Measurements from ENCODE around the gene CCDC27. TPM values are rescaled to one million over a fixed set of nuclear protein-coding genes. Genes with fewer than 3 reads are reported as not detected.

The CCDC27 gene
- total RNA-seq, 1 donor from 2014 or later, result not detected

DNA sequence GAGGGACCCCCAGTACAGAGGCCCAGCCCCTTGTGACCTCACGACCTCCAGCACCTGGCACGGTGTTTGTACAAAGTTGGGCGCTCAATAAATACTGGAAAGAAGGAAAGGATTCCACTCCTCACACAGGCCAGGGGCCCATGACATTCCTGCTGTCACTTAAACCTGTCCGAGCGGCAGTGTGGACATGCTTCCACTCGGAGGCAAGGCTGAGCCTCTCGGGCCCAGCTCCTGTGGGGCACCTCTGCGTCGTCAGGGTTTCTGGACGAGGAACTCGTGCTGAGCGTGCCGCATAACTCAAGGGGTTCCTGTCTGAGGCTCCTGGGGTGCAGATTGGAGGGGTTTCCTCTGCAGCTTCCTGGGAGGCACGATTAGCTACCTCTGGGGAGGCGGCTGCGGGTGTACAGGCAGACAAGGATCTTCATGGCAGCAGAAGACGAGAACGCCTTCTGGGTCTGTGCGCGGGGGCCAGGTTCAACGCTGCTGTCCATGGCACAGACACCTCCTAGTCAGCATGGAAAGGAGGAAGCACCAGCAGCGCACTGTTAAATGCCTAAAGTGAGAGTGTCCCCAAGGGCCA, 16.7 kb downstream of the CCDC27 start:
- no peak overlapping the region for H3K4me3 Mint-ChIP-seq (ENCODE audit: low read depth)
- no peak overlapping the region for H3K27ac Mint-ChIP-seq
- no peak for DNase-seq (ENCODE audit: low spot score, unreplicated experiment)
- H3K36me3 Mint-ChIP-seq (ENCODE audit: insufficient read depth), result no peaks in the 10 kb centered on the region
- H3K4me1 Mint-ChIP-seq (ENCODE audit: low read depth), result peaks cover 5% of the 10 kb centered on the region
- H3K27me3 Mint-ChIP-seq, result peaks cover 20% of the 10 kb centered on the region
- no peaks in the 10 kb centered on the region for H3K9me3 Mint-ChIP-seq (ENCODE audit: low read depth)
- TF ChIP-seq, protein P1, sequence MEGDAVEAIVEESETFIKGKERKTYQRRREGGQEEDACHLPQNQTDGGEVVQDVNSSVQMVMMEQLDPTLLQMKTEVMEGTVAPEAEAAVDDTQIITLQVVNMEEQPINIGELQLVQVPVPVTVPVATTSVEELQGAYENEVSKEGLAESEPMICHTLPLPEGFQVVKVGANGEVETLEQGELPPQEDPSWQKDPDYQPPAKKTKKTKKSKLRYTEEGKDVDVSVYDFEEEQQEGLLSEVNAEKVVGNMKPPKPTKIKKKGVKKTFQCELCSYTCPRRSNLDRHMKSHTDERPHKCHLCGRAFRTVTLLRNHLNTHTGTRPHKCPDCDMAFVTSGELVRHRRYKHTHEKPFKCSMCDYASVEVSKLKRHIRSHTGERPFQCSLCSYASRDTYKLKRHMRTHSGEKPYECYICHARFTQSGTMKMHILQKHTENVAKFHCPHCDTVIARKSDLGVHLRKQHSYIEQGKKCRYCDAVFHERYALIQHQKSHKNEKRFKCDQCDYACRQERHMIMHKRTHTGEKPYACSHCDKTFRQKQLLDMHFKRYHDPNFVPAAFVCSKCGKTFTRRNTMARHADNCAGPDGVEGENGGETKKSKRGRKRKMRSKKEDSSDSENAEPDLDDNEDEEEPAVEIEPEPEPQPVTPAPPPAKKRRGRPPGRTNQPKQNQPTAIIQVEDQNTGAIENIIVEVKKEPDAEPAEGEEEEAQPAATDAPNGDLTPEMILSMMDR (IDR thresholded peaks at IDR 0.05; ENCODE audit: unreplicated experiment), result no peak

DNA sequence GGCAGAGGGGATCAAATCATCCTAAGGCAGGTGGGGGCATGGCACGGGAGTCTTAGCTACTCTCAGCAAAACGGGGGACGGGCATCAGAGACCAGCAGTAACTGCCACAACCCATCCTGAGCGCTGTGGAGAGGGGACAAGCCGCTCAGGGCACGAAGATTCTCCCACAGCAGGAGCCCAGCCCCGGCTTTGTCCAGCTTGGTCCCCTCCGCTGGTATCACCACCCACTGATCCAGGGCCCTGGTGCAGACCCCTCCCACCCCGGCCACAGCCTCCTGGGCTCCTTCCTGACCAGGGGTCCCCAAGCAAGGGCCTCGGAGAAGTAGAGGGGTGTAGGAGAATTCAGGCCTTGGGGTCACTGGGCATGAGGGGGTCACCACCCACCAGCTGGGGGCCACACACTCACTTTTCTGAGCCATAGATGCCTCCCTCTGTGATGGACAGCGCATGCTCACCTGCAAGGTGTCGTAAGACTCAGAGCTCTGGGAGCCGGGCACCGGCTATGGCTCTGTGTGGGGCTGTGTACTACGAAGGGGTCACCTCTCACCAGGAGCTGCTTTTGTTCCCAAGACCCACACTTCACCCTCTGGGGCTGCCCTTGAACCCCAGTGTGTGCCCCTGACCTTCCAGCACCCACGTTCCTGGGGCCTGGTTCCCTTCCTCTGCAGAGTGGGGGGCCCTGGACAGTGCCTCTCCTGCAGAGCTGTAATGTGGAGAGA, 18.0 kb downstream of the CCDC27 start:
- Mint-ChIP-seq H3K36me3 (ENCODE audit: insufficient read depth) (no peaks in the 10 kb centered on the region), H3K27ac (no peak overlapping the region), H3K27me3 (peaks cover 14% of the 10 kb centered on the region), H3K4me3 (ENCODE audit: low read depth) (peak overlapping the region; percentile 35), H3K4me1 (ENCODE audit: low read depth) (peaks cover 5% of the 10 kb centered on the region), H3K9me3 (ENCODE audit: low read depth) (no peaks in the 10 kb centered on the region)
- DNase-seq (ENCODE audit: low spot score, unreplicated experiment), result no peak
- TF ChIP-seq, protein P1 (IDR thresholded peaks at IDR 0.05; ENCODE audit: unreplicated experiment), result no peak

DNA sequence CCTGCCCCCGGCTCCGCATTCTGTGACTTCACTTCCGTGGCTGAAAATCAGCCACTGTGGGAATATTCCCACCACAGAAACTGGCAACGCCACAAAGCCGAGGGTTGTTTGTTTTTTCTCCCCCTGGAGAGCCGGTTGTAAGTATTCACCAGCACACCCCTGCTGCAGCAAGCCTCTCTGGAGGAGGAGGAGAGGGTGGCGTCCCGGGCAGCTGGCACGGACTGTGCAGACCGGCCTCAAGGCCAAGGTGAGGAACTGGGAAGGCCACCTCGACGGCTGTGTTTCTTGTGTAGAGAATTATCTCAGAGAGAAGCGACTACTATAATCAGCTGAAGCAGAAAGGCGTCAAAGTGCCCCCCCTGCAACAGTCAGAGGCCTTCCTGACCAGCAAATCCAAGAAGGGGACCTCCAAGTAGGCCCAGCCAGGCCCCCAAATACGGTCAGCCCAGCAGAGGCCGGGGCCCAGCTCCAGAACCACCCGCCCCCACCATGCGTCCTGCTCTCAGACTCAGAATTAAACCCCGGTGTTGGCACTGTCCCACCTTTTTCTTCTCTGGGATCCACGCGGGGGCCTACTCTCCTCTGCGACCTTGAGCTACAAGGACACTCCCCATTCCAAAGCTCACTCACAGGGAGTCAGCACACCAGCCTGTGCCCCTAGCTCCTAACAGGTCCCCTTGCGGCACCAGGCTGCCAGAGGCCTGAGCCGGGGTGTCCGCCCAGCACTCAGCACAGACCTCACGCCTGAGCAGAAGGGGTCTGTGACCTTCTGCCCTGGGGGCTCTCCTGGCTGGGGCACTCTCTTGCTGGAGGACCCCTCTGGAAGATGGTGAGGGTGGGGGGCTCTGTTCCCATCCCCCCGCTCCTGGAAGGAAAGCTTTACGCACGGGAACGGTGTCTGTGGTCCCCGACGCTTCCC, 19.1 kb downstream of the CCDC27 start:
- no peak for DNase-seq (ENCODE audit: low spot score, unreplicated experiment)
- Mint-ChIP-seq H3K27me3 (peaks cover 5% of the 10 kb centered on the region), H3K4me1 (ENCODE audit: low read depth) (peaks cover 8% of the 10 kb centered on the region), H3K4me3 (ENCODE audit: low read depth) (peak overlapping the region; percentile 62), H3K9me3 (ENCODE audit: low read depth) (no peaks in the 10 kb centered on the region), H3K36me3 (ENCODE audit: insufficient read depth) (no peaks in the 10 kb centered on the region), H3K27ac (no peak overlapping the region)
- TF ChIP-seq, protein P1 (IDR thresholded peaks at IDR 0.05; ENCODE audit: unreplicated experiment), result no peak

DNA sequence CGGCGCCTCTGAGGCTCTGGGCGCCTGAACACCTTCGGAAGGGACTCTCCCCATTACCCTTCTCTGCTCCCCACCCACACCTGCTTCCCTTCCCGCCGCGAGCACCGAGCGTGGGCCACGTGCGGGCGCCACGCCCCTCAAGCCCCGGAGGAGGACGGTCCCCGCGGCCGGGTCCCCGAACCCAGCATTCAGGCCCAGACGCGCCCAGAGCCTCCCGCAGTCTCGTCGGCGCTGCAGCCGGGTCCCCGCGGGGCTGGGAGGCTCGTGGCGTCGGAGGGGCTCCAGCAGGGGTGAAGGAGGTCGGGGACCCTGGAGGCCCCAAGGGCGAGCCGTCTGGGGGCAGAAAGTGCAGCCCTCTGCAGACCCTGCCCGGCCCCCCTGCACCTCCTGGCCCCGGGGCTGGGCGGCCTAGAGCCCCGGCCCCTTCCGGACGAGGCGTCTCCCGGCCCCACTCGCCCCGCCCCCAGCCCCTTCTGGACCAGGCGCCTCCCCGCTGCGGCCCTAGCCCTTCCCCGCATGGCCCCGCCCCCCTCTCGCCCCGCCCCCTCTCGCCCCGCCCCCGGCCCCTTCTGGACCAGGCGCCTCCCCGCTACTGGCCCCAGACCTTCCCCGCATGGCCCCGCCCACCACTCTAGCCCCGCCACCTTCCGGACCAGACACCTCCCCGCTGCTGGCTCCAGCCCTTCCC, 19.9 kb downstream of the CCDC27 start:
- DNase-seq (ENCODE audit: low spot score, unreplicated experiment), result peak; percentile 91
- TF ChIP-seq, protein P1 (IDR thresholded peaks at IDR 0.05; ENCODE audit: unreplicated experiment), result no peak
- H3K9me3 Mint-ChIP-seq (ENCODE audit: low read depth), result no peaks in the 10 kb centered on the region
- H3K36me3 Mint-ChIP-seq (ENCODE audit: insufficient read depth), result no peaks in the 10 kb centered on the region
- H3K4me3 Mint-ChIP-seq (ENCODE audit: low read depth), result peak overlapping the region; percentile 62
- no peak overlapping the region for H3K27ac Mint-ChIP-seq
- peaks cover 4% of the 10 kb centered on the region for H3K27me3 Mint-ChIP-seq
- H3K4me1 Mint-ChIP-seq (ENCODE audit: low read depth), result peaks cover 8% of the 10 kb centered on the region

Measured in progenitor cell of endocrine pancreas (in vitro differentiated cells).